RWPE2 (cell line): ENCODE results near the gene EML4.
"Not testable (repeated sequence)": the region's sequence is repeated elsewhere in the genome, so short reads cannot be mapped to it uniquely, and the experiment has no call there.

Experiments used
- ATAC-seq: fragments of 200-7000 bp; cut with Tn5 transposase; 3 replicates; pipeline ENCODE4 v1.9.1; 2021; ENCODE audit warnings: low read depth
- DNase-seq: peaks from one replicate; pipeline ENCODE4 v3.0.0-alpha.2; 2020; ENCODE audit warnings: low spot score
- H3K27ac ChIP-seq: fragments of 450-650 bp; 2 replicates; pipeline ENCODE4 v1.5.1; 2017; ENCODE audit warnings: mild to moderate bottlenecking; ENCODE audit not compliant: poor library complexity, severe bottlenecking
- H3K27me3 ChIP-seq: fragments of 250-450 bp; sonication (Bioruptor Pico); 2 replicates; pipeline ENCODE4 v1.5.1; 2021; ENCODE audit warnings: mild to moderate bottlenecking, moderate library complexity; ENCODE audit not compliant: insufficient read depth, poor library complexity, severe bottlenecking
- H3K36me3 ChIP-seq: fragments of 250-450 bp; sonication (Bioruptor Pico); 2 replicates; pipeline ENCODE4 v1.5.1; 2020; ENCODE audit warnings: low read depth, mild to moderate bottlenecking, moderate library complexity
- H3K4me1 ChIP-seq: fragments of 250-450 bp; sonication (Bioruptor Pico); 2 replicates; pipeline ENCODE4 v1.5.1; 2021; ENCODE audit warnings: mild to moderate bottlenecking, moderate library complexity; ENCODE audit not compliant: insufficient read depth, poor library complexity, severe bottlenecking
- H3K4me3 ChIP-seq: fragments of 250-450 bp; sonication (Bioruptor Pico); 2 replicates; pipeline ENCODE4 v1.5.1; 2021; ENCODE audit warnings: mild to moderate bottlenecking, moderate library complexity; ENCODE audit not compliant: severe bottlenecking
- H3K9me3 ChIP-seq: fragments of 250-450 bp; sonication (Bioruptor Pico); 2 replicates; pipeline ENCODE4 v1.5.1; 2021; ENCODE audit warnings: mild to moderate bottlenecking, moderate library complexity; ENCODE audit not compliant: severe bottlenecking
- CTCF ChIP-seq: fragments of 450-650 bp; IDR thresholded peaks from one replicate; pipeline ENCODE4 v1.5.1; 2017; ENCODE audit warnings: mild to moderate bottlenecking, moderate library complexity; ENCODE audit not compliant: poor library complexity, severe bottlenecking

The EML4 gene

GRCh38 chr2:42127425-42128424 is 41.4 kb upstream of the EML4 start:
- TF ChIP-seq CTCF: no peak
- Histone ChIP-seq H3K27me3 (no peaks in the 10 kb centered on the region), H3K4me3 (peak overlapping the region; percentile 21), H3K4me1 (peaks cover 71% of the 10 kb centered on the region), H3K27ac (peak overlapping the region; percentile 49), H3K9me3 (no peaks in the 10 kb centered on the region), H3K36me3 (no peaks in the 10 kb centered on the region)
- ATAC-seq (peak; percentile 68), DNase-seq (no peak)

DNA sequence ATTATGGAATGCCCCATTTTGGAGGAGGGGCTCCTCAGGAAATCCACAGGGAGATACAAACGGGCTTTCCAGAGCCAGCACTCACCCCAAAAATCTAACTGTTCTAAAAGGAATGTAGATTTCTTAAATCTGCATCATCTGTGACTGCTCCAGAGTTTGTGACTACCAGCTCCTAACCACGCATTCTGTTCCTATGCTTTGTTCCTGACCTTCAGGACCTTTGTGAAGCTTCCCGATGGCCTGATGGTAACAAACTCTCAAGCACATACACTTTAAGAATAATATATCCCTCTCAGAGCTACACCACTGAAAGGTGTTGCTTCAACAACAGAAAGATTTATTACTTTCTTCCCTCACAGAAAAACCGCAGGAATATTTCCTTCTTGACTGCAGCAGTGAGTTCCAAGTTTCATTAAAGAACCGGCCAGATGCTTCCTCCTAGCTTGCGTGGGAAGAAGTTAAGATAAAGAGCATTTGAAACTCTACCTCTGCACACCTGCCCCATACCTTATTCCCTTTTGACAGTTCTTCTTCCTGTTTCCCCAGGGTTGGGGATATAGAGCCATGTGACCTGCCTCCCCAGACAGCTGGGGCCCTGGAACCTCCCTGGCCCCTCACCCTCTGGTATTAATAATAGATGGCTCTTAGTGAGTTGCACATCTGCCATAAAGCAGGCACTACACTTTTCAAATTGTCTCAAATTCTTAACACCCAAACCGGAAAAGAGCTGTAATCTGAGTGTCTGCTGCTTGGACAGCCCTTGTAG is 40.2 kb upstream of the EML4 start:
- H3K9me3 ChIP-seq: no peaks in the 10 kb centered on the region
- ATAC-seq (peak; percentile 18), DNase-seq (no peak)
- no peak for TF ChIP-seq CTCF
- H3K27me3 ChIP-seq: no peaks in the 10 kb centered on the region
- no peaks in the 10 kb centered on the region for H3K36me3 ChIP-seq
- H3K4me1 ChIP-seq: peaks cover 73% of the 10 kb centered on the region
- peak overlapping the region; percentile 49 for H3K27ac ChIP-seq
- H3K4me3 ChIP-seq: no peak overlapping the region

GRCh38 chr2:42129487-42129852 is 39.7 kb upstream of the EML4 start:
- H3K27me3 ChIP-seq: no peaks in the 10 kb centered on the region
- no peak for ATAC-seq
- no peaks in the 10 kb centered on the region for H3K36me3 ChIP-seq
- no peak overlapping the region for H3K4me3 ChIP-seq
- no peaks in the 10 kb centered on the region for H3K9me3 ChIP-seq
- TF ChIP-seq CTCF: no peak
- DNase-seq: no peak
- peaks cover 67% of the 10 kb centered on the region for H3K4me1 ChIP-seq
- H3K27ac ChIP-seq: peak overlapping the region; percentile 49

DNA sequence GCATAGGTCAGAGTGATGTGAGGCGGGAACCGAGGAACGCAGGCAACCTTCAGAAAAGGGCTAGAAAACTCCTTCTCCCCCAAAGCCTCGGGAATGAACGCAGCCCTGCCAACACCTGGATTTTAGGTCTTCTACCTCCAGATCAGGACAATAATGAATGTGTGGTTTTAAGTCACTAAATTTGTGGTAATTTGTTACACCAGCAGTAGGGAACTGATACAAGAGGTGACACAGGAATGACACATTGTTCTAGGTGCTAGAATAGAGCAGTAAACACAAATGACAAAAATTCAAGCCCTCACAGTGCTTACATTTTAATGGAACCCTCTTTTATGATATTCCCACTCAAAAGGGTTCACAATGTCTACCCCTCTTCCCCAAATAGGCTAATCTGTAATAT is 39.2 kb upstream of the EML4 start:
- H3K9me3 ChIP-seq: no peaks in the 10 kb centered on the region

DNA sequence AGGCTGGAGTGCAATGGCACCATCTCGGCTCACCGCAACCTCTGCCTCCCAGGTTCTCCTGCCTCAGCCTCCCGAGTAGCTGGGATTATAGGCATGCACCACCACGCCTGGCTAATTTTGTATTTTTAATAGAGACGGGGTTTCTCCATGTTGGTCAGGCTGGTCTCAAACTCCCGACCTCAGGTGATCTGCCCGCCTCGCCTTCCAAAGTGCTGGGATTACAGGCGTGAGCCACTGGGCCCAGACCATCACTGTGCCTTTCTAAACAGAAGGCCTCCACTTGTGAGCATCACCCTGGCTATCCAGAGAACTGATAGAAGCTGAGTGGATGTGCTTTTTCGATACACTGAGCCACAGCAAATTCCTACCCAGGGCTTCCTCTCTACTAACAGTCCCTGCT is 38.3 kb upstream of the EML4 start:
- DNase-seq, H3K9me3 ChIP-seq, H3K36me3 ChIP-seq, H3K27me3 ChIP-seq, H3K27ac ChIP-seq, H3K4me3 ChIP-seq, ATAC-seq: not testable (repeated sequence)
- H3K4me1 ChIP-seq: peaks cover 53% of the 10 kb centered on the region

More for the DNA sequence above, 39.2 kb upstream of the EML4 start:
- no peak for TF ChIP-seq CTCF
- DNase-seq (no peak), ATAC-seq (no peak)
- Histone ChIP-seq H3K4me1 (peaks cover 63% of the 10 kb centered on the region), H3K27me3 (no peaks in the 10 kb centered on the region), H3K36me3 (no peaks in the 10 kb centered on the region), H3K27ac (no peak overlapping the region), H3K4me3 (no peak overlapping the region)
